Gastrocnemius medialis (tissue), 4 donors: ENCODE data around the gene RAB40C. TPM values are rescaled to one million over a fixed set of nuclear protein-coding genes. Genes with fewer than 3 reads are reported as not detected.

Experiments
- ATAC-seq, 2 donors: fragments of 150-250 bp; one replicate each; pipeline ENCODE4 v1.9.1; 2016
- DNase-seq, 2 donors: peaks; one replicate each; pipeline ENCODE4 v3.0.0-alpha.2; 2019
- H3K27ac ChIP-seq, 4 donors: fragments of 200-600 bp; sonication (generic); 1 replicate in 1 of 4; 2 replicates in 3 of 4; pipeline ENCODE4 v1.5.1; 2016 to 2018; ENCODE audit warnings: mild to moderate bottlenecking in 2 of 4, moderate library complexity in 1 of 4
- H3K27me3 ChIP-seq, 3 donors: fragments of 200-600 bp; sonication (generic) in 2 of 3; 1 replicate in 1 of 3; 2 replicates in 2 of 3; pipeline versions ENCODE4 v1.5.1 to v1.6.0; 2016 to 2019; ENCODE audit warnings: mild to moderate bottlenecking in 1 of 3, moderate library complexity in 1 of 3
- H3K36me3 ChIP-seq, 2 donors: fragments of 200-600 bp; sonication (generic) in 1 of 2; one replicate each; pipeline ENCODE4 v1.5.1; 2017 to 2018
- H3K4me1 ChIP-seq, 2 donors: fragments of 200-600 bp; sonication (generic) in 1 of 2; one replicate each; pipeline ENCODE4 v1.5.1; 2016 to 2017; ENCODE audit warnings: mild to moderate bottlenecking in 2 of 2
- H3K4me3 ChIP-seq, 4 donors: fragments of 200-600 bp; sonication (generic) in 3 of 4; 1 replicate in 1 of 4; 2 replicates in 3 of 4; pipeline ENCODE4 v1.5.1; 2016 to 2019; ENCODE audit warnings: mild to moderate bottlenecking in 2 of 4
- H3K9me3 ChIP-seq, 3 donors: fragments of 200-600 bp; sonication (generic) in 2 of 3; 1 replicate in 1 of 3; 2 replicates in 2 of 3; pipeline ENCODE4 v1.5.1; 2016 to 2019
- CTCF ChIP-seq, 5 experiments: fragments of 450-650 bp in 3 of 5; fragments of 200-600 bp in 2 of 5; sonication (generic) in 2 of 5; IDR thresholded peaks in 4 of 5; conservative IDR thresholded peaks in 1 of 5; 1 replicate in 4 of 5; 2 replicates in 1 of 5; pipeline ENCODE4 v1.5.1; 2016 to 2019; ENCODE audit warnings: antibody characterized with exemption in 5 of 5, mild to moderate bottlenecking in 3 of 5, moderate library complexity in 3 of 5
- POLR2A ChIP-seq, 2 donors: fragments of 450-650 bp; IDR thresholded peaks; one replicate each; pipeline ENCODE4 v1.6.1; 2017; ENCODE audit warnings: antibody characterized with exemption in 2 of 2, mild to moderate bottlenecking in 2 of 2, moderate library complexity in 2 of 2
- in situ Hi-C, 4 donors: fragments of 200-750 bp; cut with MboI; loops; one replicate each; pipeline versions ENCODE4 v1.15.0 to v1.8.0; 2017; ENCODE audit warnings: low sequenced_read_pairs in 4 of 4
- intact Hi-C: fragments of 100-400 bp; cut with DNase I; formaldehyde crosslinking; loops from one replicate; pipeline ENCODE4 v1.15.1; 2023; ENCODE audit warnings: low total_unique reads
- total RNA-seq, 4 donors: library from RNA; depleted of rRNA; stranded (reverse); fragments of >200 nt; gene quantifications; one replicate each; pipeline versions ENCODE4 v1.1.0 to v1.2.3, GENCODE V29; 2016

The RAB40C gene
- total RNA-seq, 4 donors from 2014 or later, result 15.6 to 29.3 (median 21.4) TPM

GRCh38 chr16:546909-547770, 42.7 kb upstream of the RAB40C start:
- Histone ChIP-seq H3K4me3 (no peak overlapping the region), H3K9me3 (no peaks in the 10 kb centered on the region), H3K27ac (no peak overlapping the region), H3K36me3 (peaks cover 0 to 26% of the 10 kb centered on the region in 2 donors), H3K4me1 (no peaks in the 10 kb centered on the region), H3K27me3 (no peaks in the 10 kb centered on the region)
- intact Hi-C loops (no loop called here), in situ Hi-C loops (no loop called here)
- TF ChIP-seq CTCF (IDR thresholded peaks at IDR 0.05 in 4 of 5, conservative IDR thresholded peaks at IDR 0.05 in 1 of 5) (peak in 4 of 5 experiments; percentile 42 to 63 (median 54)), POLR2A (IDR thresholded peaks at IDR 0.05) (no peak)
- ATAC-seq (peak in 1 of 2 donors; percentile 73), DNase-seq (peak in 1 of 2 donors; percentile 59)

- ATAC-seq (no peak), DNase-seq (no peak)
- no peaks in the 10 kb centered on the region for H3K4me1 ChIP-seq
- TF ChIP-seq POLR2A (IDR thresholded peaks at IDR 0.05) (no peak), CTCF (IDR thresholded peaks at IDR 0.05 in 4 of 5, conservative IDR thresholded peaks at IDR 0.05 in 1 of 5) (no peak)
- in situ Hi-C loops (no loop called here), intact Hi-C loops (no loop called here)
- no peaks in the 10 kb centered on the region for H3K27me3 ChIP-seq
- no peak overlapping the region for H3K4me3 ChIP-seq
- no peaks in the 10 kb centered on the region for H3K9me3 ChIP-seq
- peaks cover 0 to 31% of the 10 kb centered on the region in 2 donors for H3K36me3 ChIP-seq
- no peak overlapping the region for H3K27ac ChIP-seq
Observed at GRCh38 chr16:548586-548985, 41.3 kb upstream of the RAB40C start.

- TF ChIP-seq CTCF (IDR thresholded peaks at IDR 0.05 in 4 of 5, conservative IDR thresholded peaks at IDR 0.05 in 1 of 5) (no peak), POLR2A (IDR thresholded peaks at IDR 0.05) (no peak)
- peaks cover 0 to 37% of the 10 kb centered on the region in 2 donors for H3K36me3 ChIP-seq
Observed at GRCh38 chr16:549544-550263, 40.2 kb upstream of the RAB40C start.

GRCh38 chr16:551210-551609, 38.7 kb upstream of the RAB40C start:
- no peak for TF ChIP-seq POLR2A (IDR thresholded peaks at IDR 0.05)
- TF ChIP-seq CTCF (IDR thresholded peaks at IDR 0.05 in 4 of 5, conservative IDR thresholded peaks at IDR 0.05 in 1 of 5), result no peak
- no peaks in the 10 kb centered on the region for H3K9me3 ChIP-seq
- peaks cover 0 to 37% of the 10 kb centered on the region in 2 donors for H3K36me3 ChIP-seq
- no peak overlapping the region for H3K27ac ChIP-seq
- ATAC-seq (no peak), DNase-seq (no peak)
- H3K27me3 ChIP-seq, result no peaks in the 10 kb centered on the region
- H3K4me1 ChIP-seq, result no peaks in the 10 kb centered on the region
- intact Hi-C loops, result no loop called here
- no peak overlapping the region for H3K4me3 ChIP-seq
- in situ Hi-C loops, result no loop called here

More at GRCh38 chr16:549544-550263, 40.2 kb upstream of the RAB40C start:
- DNase-seq (no peak), ATAC-seq (no peak)
- Histone ChIP-seq H3K4me1 (no peaks in the 10 kb centered on the region), H3K4me3 (no peak overlapping the region), H3K9me3 (no peaks in the 10 kb centered on the region), H3K27ac (no peak overlapping the region), H3K27me3 (no peaks in the 10 kb centered on the region)
- in situ Hi-C loops, result no loop called here
- intact Hi-C loops, result no loop called here
